ENCODE measurements around the gene NECAB2.

Gene NECAB2

GRCh38 chr16:83932955-83933673 is 34.9 kb upstream of the NECAB2 start:
- no peak for DNase-seq (ENCODE audit: low read depth)
- H3K4me3 ChIP-seq (ENCODE audit: low read depth, low read length): no peak overlapping the region
- no peak for TF ChIP-seq CTCF (conservative IDR thresholded peaks at IDR 0.05; ENCODE audit: low read depth, low read length)

- H3K4me3 ChIP-seq (ENCODE audit: low read depth, low read length): no peak overlapping the region
- no peak for DNase-seq (ENCODE audit: low read depth)
- no peak for TF ChIP-seq CTCF (conservative IDR thresholded peaks at IDR 0.05; ENCODE audit: low read depth, low read length)
Measured at GRCh38 chr16:83933885-83934683, 34.0 kb upstream of the NECAB2 start.

GRCh38 chr16:83934684-83934977 is 33.4 kb upstream of the NECAB2 start:
- no peak for DNase-seq (ENCODE audit: low read depth)
- H3K4me3 ChIP-seq (ENCODE audit: low read depth, low read length): no peak overlapping the region
- TF ChIP-seq CTCF (conservative IDR thresholded peaks at IDR 0.05; ENCODE audit: low read depth, low read length): no peak

GRCh38 chr16:83935005-83935857 is 32.8 kb upstream of the NECAB2 start:
- H3K4me3 ChIP-seq (ENCODE audit: low read depth, low read length): no peak overlapping the region
- no peak for TF ChIP-seq CTCF (conservative IDR thresholded peaks at IDR 0.05; ENCODE audit: low read depth, low read length)
- DNase-seq (ENCODE audit: low read depth): no peak

- no peak for DNase-seq (ENCODE audit: low read depth)
- H3K4me3 ChIP-seq (ENCODE audit: low read depth, low read length): no peak overlapping the region
- no peak for TF ChIP-seq CTCF (conservative IDR thresholded peaks at IDR 0.05; ENCODE audit: low read depth, low read length)
Measured at GRCh38 chr16:83935858-83936255, 32.2 kb upstream of the NECAB2 start.

- no peak for DNase-seq (ENCODE audit: low read depth)
- no peak for TF ChIP-seq CTCF (conservative IDR thresholded peaks at IDR 0.05; ENCODE audit: low read depth, low read length)
- no peak overlapping the region for H3K4me3 ChIP-seq (ENCODE audit: low read depth, low read length)
Measured at GRCh38 chr16:83936581-83937165, 31.4 kb upstream of the NECAB2 start.
